A673 (cell line): Measurements from ENCODE around the gene ZNF827.

ENCODE experiments used
- CTCF ChIP-seq: fragments of 300-800, 200-600 bp; sonication (generic); conservative IDR thresholded peaks from 2 replicates; pipeline ENCODE4 v1.5.1; 2017; ENCODE audit warnings: low read depth, mild to moderate bottlenecking, antibody characterized with exemption, low read length, moderate library complexity, mixed read lengths
- EZH2 ChIP-seq: fragments of 200-600 bp; sonication (generic); IDR thresholded peaks from 2 replicates; pipeline ENCODE4 v1.6.1; 2017; ENCODE audit warnings: borderline replicate concordance, low read depth, mild to moderate bottlenecking, mixed read lengths, antibody characterized with exemption, low read length; ENCODE audit not compliant: poor library complexity, severe bottlenecking

- TF ChIP-seq CTCF (no peak; the same call in 1 of the 2 replicates), EZH2 (no peak)
Measured at GRCh38 chr4:145887241-145887991, 51.2 kb downstream of the ZNF827 start.
